Transverse colon (tissue), 4 donors: ENCODE data around the gene KIAA1217. TPM values are rescaled to one million over a fixed set of nuclear protein-coding genes. Genes with fewer than 3 reads are reported as not detected.

Source experiments
- DNase-seq: peaks from one replicate; pipeline ENCODE4 v3.0.0-alpha.2; 2019
- H3K27ac ChIP-seq, 4 donors: fragments of 200-600 bp; sonication (generic); 2 replicates each; pipeline ENCODE4 v1.5.1; 2016 to 2018; ENCODE audit warnings: inconsistent platforms in 4 of 4
- H3K27me3 ChIP-seq: fragments of 200-600 bp; sonication (generic); 2 replicates; pipeline ENCODE4 v1.5.1; 2017; ENCODE audit warnings: inconsistent platforms
- H3K36me3 ChIP-seq, 4 donors: fragments of 200-600 bp; sonication (generic); 2 replicates each; pipeline ENCODE4 v1.5.1; 2017 to 2019; ENCODE audit warnings: inconsistent platforms in 4 of 4
- H3K4me1 ChIP-seq, 4 donors: fragments of 200-600 bp; sonication (generic); 2 replicates each; pipeline ENCODE4 v1.5.1; 2017 to 2020; ENCODE audit warnings: inconsistent platforms in 4 of 4
- H3K4me3 ChIP-seq, 4 donors: fragments of 200-600 bp; sonication (generic); 1 replicate in 1 of 4; 2 replicates in 3 of 4; pipeline versions ENCODE4 v1.5.1 to v1.6.1; 2017 to 2019; ENCODE audit warnings: inconsistent platforms in 4 of 4
- H3K9me3 ChIP-seq, 2 donors: fragments of 200-600 bp; sonication (generic); 2 replicates each; pipeline ENCODE4 v1.5.1; 2017 to 2019; ENCODE audit warnings: inconsistent platforms in 2 of 2
- EP300 ChIP-seq: sonication (generic); formaldehyde crosslinking; IDR thresholded peaks from one replicate; pipeline ENCODE4 v1.6.1; 2017; ENCODE audit warnings: antibody characterized with exemption, low read depth
- POLR2A ChIP-seq: fragments of 450-650 bp; IDR thresholded peaks from one replicate; pipeline ENCODE4 v1.6.1; 2016; ENCODE audit warnings: antibody characterized with exemption, mild to moderate bottlenecking, moderate library complexity
- POLR2AphosphoS5 ChIP-seq, 3 donors: sonication (generic); formaldehyde crosslinking; IDR thresholded peaks; one replicate each; pipeline ENCODE4 v1.6.1; 2016; ENCODE audit warnings: antibody characterized with exemption in 3 of 3
- WGBS, 2 donors: methylation state at CpG; one replicate each; pipeline ENCODE4 v1.1.5; 2018; ENCODE audit warnings: low coverage in 1 of 2; 5-methylcytosine and 5-hydroxymethylcytosine counted together
- in situ Hi-C, 4 donors: fragments of 200-750 bp; cut with MboI; loops; one replicate each; pipeline versions ENCODE4 v1.15.0 to v1.15.1; 2017; ENCODE audit warnings: low sequenced_read_pairs in 3 of 4, low pct_ligation_motif_present in 1 of 4, low pct_unique_long_range_greater_than_20kb in 1 of 4
- intact Hi-C: fragments of 100-400 bp; cut with DNase I; formaldehyde crosslinking; loops from one replicate; pipeline ENCODE4 v1.15.1; 2023; ENCODE audit warnings: low total_unique reads
- total RNA-seq, 4 donors: library from RNA; depleted of rRNA; stranded (reverse); fragments of >200 nt; gene quantifications; one replicate each; pipeline ENCODE4 v1.1.0, GENCODE V29; 2016
- TF ChIP-seq, protein P1 (sequence below), 5 experiments: fragments of 200-600 bp in 3 of 5; fragments of 450-650 bp in 2 of 5; sonication (generic) in 3 of 5; IDR thresholded peaks; 1 replicate in 2 of 5; 2 replicates in 3 of 5; pipeline ENCODE4 v1.5.1; 2016 to 2017; ENCODE audit warnings: antibody characterized with exemption in 5 of 5, inconsistent platforms in 3 of 5, mild to moderate bottlenecking in 2 of 5, moderate library complexity in 1 of 5

The KIAA1217 gene
- total RNA-seq, 4 donors from 2014 or later, result 56.5 to 175 (median 72.0) TPM

DNA sequence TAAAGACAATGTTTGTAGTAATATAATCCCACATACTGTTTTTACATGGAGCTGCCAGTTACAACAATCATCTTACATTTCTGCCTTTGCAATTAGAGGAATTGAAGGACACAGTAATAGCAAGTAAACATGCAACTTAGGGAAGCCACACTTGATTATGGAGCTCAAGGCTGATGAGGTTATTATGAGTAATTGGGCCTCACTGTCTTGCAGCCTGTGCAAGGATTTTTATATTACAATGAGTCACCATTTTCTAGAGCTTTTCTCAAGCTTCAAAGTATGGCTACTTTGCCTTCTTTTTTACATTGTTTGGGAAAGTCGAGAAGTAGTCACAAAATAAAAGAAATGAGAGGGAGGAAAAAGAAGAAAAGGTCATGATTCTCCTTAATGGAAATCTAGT is 226.4 kb downstream of the KIAA1217 start:
- Histone ChIP-seq H3K9me3 (no peaks in the 10 kb centered on the region), H3K27ac (no peak overlapping the region), H3K36me3 (no peaks in the 10 kb centered on the region), H3K4me1 (no peaks in the 10 kb centered on the region), H3K4me3 (no peak overlapping the region), H3K27me3 (no peaks in the 10 kb centered on the region)
- intact Hi-C loops, result no loop called here
- TF ChIP-seq EP300 (no peak), POLR2A (no peak), POLR2AphosphoS5 (IDR thresholded peaks at IDR 0.05) (no peak)
- TF ChIP-seq, protein P1, sequence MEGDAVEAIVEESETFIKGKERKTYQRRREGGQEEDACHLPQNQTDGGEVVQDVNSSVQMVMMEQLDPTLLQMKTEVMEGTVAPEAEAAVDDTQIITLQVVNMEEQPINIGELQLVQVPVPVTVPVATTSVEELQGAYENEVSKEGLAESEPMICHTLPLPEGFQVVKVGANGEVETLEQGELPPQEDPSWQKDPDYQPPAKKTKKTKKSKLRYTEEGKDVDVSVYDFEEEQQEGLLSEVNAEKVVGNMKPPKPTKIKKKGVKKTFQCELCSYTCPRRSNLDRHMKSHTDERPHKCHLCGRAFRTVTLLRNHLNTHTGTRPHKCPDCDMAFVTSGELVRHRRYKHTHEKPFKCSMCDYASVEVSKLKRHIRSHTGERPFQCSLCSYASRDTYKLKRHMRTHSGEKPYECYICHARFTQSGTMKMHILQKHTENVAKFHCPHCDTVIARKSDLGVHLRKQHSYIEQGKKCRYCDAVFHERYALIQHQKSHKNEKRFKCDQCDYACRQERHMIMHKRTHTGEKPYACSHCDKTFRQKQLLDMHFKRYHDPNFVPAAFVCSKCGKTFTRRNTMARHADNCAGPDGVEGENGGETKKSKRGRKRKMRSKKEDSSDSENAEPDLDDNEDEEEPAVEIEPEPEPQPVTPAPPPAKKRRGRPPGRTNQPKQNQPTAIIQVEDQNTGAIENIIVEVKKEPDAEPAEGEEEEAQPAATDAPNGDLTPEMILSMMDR (IDR thresholded peaks at IDR 0.05), result no peak
- in situ Hi-C loops, result no loop called here
- 77 to 91% methylated on average over 1 of the region's 1 CpG for WGBS, 2 donors
- no peak for DNase-seq

DNA sequence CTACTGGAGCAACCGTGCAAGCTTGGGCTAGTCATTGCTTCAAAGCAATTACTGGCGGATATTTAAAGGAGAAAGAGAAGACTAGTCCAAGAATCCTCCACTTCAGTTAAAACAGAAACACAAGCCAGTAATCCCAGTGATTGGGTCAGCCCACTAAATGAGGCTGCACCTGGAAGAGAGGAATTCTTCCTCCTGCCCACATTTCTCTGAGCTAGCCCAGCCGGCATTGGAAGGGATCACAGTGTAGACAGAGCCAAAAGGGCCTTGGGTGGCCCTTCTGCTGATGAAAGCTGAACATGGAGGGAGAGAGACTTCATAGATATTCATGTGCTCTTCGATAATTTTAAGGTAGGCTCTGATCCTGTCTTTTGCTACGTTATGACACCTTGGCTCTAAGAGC is 228.4 kb downstream of the KIAA1217 start:
- in situ Hi-C loops, result no loop called here
- no peak for TF ChIP-seq EP300
- TF ChIP-seq POLR2AphosphoS5 (IDR thresholded peaks at IDR 0.05), result no peak
- no peak for TF ChIP-seq POLR2A
- TF ChIP-seq, protein P1 (IDR thresholded peaks at IDR 0.05), result no peak
- intact Hi-C loops, result no loop called here
- Histone ChIP-seq H3K27ac (no peak overlapping the region), H3K36me3 (no peaks in the 10 kb centered on the region), H3K27me3 (no peaks in the 10 kb centered on the region), H3K4me1 (no peaks in the 10 kb centered on the region), H3K4me3 (no peak overlapping the region), H3K9me3 (no peaks in the 10 kb centered on the region)
- 87 to 97% methylated on average over 3 to 5 of the region's 5 CpGs for WGBS, 2 donors
- no peak for DNase-seq

DNA sequence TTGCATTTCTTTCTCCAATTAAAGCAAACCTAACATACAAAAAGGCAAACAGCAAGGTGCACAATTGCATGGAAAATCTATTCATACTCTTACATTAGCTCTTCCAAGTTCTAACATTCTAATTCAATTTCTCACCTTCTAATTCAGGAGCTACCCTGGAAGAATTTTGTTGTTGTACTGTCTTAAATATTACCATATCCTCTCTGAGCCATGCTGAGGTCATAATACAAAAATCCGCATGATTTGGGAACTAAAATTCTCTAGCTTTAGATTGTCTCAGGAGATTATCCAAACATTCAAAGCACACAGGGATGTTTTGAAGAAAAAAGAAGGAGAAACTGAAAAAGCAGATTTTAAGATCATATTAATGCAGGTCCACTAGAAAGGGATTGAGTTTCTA is 229.9 kb downstream of the KIAA1217 start:
- WGBS, 2 donors, result 97 to 100% methylated on average over 1 of the region's 1 CpG
- in situ Hi-C loops, result no loop called here
- intact Hi-C loops, result no loop called here
- Histone ChIP-seq H3K9me3 (no peaks in the 10 kb centered on the region), H3K4me1 (no peaks in the 10 kb centered on the region), H3K36me3 (no peaks in the 10 kb centered on the region), H3K4me3 (no peak overlapping the region), H3K27me3 (no peaks in the 10 kb centered on the region), H3K27ac (no peak overlapping the region)
- TF ChIP-seq, protein P1 (IDR thresholded peaks at IDR 0.05), result no peak
- TF ChIP-seq EP300 (no peak), POLR2AphosphoS5 (IDR thresholded peaks at IDR 0.05) (no peak), POLR2A (no peak)
- DNase-seq, result no peak

DNA sequence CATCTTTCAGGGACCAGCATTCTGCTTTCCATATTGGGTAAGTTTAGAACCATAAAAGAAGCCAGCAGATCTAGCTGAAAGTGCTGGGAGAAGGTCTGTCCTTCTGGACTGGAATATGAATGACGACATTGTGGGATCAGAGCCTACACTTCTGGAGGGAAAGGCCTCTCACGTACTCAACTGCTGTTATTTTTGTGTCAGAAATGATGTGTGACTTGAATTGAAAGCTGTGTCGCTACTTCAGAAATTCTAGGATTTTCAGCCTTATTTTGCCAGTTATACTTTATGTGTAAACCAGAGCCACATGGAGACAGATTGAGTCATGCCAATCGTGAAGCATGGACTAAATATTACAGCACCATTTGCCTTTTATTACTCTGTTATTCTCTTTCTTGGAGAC is 231.0 kb downstream of the KIAA1217 start:
- no peaks in the 10 kb centered on the region for H3K36me3 ChIP-seq
- H3K4me3 ChIP-seq, result no peak overlapping the region
- in situ Hi-C loops (no loop called here), intact Hi-C loops (no loop called here)
- no peaks in the 10 kb centered on the region for H3K27me3 ChIP-seq
- WGBS, 2 donors, result 74 to 78% methylated on average over 2 to 4 of the region's 4 CpGs
- no peak for TF ChIP-seq POLR2A
- no peak for TF ChIP-seq EP300
- TF ChIP-seq POLR2AphosphoS5 (IDR thresholded peaks at IDR 0.05), result no peak
- TF ChIP-seq, protein P1 (IDR thresholded peaks at IDR 0.05), result no peak
- H3K4me1 ChIP-seq, result no peaks in the 10 kb centered on the region
- H3K27ac ChIP-seq, result no peak overlapping the region
- H3K9me3 ChIP-seq, result no peaks in the 10 kb centered on the region
- DNase-seq, result no peak
